Iris pigment epithelial cell (primary cell): Measurements from ENCODE around the gene F7.
"Not testable (repeated sequence)": the region's sequence is repeated elsewhere in the genome, so short reads cannot be mapped to it uniquely, and the experiment has no call there.

Experiments used
- DNase-seq: peaks from one replicate; pipeline ENCODE4 v3.0.0-alpha.2; 2011; ENCODE audit warnings: low read depth

Gene F7

DNA sequence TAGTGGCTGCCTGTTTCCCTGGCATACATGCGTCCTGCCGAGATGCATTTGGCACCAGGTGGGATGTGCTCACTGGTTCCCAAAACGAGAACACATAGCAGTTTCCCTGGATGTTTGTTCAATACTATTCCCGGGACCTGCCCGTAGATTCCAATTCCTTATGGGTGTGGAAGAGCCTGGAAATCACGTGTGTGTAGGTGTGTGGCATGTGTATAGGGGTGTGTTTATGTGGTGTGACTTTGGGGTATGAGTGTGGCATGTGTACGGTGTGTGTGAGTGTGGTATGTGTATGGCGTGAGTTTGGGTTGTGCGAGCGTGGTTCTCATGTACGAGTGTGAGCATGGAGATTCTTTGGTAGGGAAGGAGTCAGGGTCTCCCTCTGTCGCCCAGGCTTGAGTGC lies 2.9 kb upstream of the F7 start:
- no peak for DNase-seq

DNA sequence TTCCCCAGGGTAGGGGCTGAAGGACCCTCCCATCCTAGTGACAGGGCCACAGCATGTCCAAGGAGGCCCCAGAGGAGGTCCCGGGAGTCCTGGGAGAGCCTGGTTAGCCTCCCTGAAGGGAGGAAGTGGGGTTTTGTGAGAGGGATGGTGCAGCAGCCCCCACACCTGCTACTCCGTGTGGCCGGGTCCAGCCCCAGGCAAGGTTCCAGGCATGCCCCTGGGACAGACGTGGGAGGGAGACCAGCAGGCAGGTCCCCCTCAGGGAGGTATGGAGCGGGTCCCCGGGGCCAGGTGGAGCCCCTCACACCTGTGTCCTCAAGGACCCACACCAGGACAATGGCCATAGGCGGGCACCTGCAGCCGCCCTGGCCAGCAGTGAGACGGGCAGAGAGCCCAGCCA lies 1.9 kb upstream of the F7 start:
- no peak for DNase-seq

DNA sequence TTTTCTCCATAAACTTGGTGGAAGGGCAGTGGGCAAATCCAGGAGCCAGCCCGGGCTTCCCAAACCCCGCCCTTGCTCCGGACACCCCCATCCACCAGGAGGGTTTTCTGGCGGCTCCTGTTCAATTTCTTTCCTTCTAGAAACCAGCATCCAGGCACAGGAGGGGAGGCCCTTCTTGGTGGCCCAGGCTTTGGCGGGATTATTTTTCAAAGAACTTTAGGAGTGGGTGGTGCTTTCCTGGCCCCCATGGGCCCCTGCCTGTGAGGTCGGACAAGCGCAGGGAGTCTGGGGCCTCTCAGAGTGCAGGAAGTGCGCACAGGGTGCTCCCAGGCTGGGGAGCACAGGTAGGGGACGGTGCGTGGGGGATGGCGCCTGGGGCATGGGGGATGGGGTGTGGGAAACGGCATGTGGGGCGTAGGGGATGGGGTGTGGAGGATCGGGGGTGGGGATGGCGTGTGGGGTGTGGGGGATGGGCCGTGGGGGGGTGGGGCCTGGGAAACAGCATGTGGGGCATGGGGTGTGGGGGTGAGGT lies 396 bp downstream of the F7 start:
- DNase-seq, result no peak

DNA sequence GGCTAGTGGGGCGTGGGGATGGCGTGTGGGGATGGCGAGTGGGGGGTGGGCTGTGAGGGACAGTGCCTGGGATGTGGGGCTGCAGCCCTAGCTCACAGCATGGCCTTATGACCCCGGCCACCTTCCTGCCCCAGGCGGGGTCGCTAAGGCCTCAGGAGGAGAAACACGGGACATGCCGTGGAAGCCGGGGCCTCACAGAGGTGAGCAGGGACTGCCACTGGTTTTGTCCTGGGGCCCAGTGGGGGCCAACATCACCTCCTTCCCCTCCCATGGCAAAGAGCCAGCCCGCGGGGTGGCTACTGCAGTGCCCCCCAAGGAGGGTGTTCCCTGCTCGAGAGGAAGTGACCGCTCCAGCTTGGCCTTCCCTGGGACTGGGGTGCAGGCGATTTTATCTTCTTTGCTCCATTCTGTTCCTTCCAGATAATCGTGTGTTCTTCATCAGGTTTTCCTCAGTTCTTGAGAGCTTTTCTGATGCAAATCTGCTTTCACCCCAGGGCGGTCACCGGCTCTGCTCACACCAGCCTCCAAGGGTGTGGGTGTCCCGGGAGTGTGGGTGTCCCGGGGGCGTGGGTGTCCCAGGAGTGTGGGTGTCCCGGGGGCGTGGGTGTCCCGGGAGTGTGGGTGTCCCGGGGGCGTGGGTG lies 1.2 kb downstream of the F7 start:
- DNase-seq, result no peak

DNA sequence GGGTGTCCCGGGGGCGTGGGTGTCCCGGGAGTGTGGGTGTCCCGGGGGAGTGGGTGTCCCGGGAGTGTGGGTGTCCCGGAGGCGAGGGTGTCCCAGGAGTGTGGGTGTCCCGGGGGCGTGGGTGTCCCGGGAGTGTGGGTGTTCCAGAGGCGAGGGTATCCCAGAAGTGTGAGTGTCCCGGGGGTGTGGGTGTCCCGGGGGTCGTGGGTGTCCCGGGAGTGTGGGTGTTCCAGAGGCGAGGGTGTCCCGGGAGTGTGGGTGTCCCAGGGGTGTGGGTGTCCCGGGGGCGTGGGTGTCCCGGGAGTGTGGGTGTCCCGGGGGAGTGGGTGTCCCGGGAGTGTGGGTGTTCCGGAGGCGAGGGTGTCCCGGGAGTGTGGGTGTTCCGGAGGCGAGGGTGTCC lies 2.9 kb downstream of the F7 start:
- DNase-seq, result not testable (repeated sequence)

DNA sequence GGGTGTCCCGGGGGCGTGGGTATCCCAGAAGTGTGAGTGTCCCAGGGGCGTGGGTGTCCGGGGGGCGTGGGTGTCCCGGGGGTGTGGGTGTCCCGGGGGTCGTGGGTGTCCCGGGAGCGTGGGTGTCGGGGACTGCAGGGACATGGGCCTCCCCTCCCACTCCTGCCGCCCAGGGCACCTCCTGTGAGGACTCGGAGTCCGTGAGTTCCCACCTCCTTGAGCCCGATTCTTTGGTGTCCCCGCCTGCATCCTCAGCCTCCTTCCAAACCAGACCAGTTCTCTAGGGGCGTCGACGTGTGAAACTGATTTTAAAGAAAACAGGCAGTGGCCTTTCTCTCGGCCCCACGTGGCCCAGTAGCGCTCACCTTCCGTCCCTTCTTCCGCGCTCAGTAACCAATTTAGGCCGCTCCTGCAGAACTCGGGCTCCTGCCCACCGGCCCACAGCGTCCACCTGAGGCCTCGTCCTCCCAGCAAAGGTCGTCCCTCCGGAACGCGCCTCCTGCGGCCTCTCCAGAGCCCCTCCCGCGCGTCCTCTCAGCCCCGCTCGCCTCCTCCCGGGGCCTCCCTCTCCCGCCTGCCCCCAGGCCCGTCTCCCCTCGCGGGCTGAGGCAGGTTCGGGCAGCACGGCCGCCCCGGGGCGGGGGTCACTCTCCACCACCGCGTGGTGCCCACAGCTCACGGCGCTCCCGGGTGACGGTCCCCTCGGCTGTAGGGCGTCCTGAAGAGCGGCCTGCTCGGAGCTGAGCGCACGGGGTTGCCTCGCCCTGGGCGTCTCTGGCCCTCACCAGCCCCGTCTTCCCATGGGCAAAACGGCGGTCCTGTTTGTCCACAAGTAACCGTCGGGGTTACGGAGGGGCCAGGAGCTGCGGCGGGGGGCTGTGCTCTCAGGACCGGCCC lies 3.8 kb downstream of the F7 start:
- DNase-seq, result no peak

DNA sequence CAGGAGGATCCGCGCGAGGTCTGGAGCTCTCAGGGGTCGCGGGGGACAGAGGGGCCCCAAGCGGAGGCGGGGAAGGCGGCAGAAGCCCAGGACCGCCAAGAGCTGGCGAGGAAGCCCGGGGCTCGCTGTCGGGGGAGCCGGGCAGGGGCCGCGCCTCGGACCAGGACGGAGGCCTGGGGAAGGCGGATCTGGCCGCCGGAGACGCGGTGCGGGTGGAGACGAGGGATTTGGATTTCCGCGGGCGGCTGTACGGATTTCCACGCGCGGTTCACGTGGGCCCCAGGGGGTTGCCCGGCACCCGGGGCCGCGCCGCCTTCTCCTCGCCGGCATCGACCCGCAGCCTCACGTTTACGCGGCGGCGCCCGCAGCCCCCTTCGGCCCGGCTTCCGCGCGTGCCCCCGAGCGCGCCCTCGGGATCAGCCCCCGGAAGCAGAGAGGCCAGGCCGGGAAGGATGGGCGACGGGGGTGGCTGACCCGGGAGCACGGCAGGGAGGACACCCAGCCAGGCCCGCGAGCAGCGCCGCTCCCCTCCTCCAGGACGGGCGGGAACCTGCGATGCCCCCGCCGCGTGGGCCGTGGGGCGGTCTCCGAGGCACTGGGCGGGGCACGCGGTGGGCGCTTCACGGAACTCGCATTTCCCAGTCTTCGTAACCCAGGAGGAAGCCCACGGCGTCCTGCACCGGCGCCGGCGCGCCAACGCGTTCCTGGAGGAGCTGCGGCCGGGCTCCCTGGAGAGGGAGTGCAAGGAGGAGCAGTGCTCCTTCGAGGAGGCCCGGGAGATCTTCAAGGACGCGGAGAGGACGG lies 4.7 kb downstream of the F7 start:
- DNase-seq, result no peak

DNA sequence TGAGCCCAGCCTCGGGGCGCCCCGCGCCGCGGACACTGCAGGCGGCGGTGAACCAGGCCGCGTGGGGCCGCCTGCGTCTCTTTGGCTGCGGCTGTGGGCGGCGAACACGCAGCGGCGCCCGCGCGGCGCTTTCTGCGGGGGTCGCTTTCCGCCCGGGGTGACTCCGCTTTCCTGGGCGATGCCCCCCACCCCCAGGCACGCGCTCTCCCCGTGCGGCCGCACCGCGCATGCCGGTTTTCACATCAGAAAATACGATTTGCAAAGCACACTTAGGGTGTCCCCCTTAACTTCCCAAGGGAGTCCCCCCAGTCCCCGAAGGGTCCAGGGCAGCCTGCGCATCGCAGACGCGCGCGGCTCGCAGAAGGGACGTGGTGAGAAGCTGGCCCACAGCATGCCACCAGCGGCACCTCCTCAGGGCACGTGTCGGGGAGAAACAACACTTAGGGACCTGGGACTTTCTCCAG lies 5.3 kb downstream of the F7 start:
- no peak for DNase-seq

DNA sequence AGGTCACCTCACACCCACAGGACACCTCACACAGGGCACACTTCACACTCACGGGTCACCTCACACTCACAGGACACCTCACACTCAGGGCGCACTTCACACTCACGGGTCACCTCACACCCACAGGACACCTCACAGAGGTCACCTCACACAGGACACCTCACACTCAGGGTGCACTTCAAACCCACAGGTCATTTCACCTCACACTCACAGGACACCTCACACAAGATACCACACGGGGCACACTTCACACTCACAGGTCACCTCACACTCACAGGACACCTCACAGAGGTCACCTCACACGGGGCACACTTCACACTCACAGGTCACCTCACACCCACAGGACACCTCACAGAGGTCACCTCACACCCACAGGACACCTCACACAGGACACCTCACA lies 6.2 kb downstream of the F7 start:
- DNase-seq, result not testable (repeated sequence)

DNA sequence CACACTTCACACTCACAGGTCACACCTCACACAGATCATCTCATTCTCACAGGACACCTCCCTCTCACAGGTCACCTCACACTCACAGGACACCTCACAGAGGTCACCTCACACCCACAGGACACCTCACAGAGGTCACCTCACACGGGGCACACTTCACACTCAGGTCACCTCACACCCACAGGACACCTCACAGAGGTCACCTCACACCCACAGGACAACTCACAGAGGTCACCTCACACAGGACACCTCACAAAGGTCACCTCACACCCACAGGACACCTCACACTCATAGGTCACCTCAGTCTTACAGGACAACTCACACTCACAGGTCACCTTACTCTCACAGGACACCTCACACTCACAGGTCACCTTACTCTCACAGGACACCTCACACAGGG lies 6.9 kb downstream of the F7 start:
- DNase-seq, result not testable (repeated sequence)

DNA sequence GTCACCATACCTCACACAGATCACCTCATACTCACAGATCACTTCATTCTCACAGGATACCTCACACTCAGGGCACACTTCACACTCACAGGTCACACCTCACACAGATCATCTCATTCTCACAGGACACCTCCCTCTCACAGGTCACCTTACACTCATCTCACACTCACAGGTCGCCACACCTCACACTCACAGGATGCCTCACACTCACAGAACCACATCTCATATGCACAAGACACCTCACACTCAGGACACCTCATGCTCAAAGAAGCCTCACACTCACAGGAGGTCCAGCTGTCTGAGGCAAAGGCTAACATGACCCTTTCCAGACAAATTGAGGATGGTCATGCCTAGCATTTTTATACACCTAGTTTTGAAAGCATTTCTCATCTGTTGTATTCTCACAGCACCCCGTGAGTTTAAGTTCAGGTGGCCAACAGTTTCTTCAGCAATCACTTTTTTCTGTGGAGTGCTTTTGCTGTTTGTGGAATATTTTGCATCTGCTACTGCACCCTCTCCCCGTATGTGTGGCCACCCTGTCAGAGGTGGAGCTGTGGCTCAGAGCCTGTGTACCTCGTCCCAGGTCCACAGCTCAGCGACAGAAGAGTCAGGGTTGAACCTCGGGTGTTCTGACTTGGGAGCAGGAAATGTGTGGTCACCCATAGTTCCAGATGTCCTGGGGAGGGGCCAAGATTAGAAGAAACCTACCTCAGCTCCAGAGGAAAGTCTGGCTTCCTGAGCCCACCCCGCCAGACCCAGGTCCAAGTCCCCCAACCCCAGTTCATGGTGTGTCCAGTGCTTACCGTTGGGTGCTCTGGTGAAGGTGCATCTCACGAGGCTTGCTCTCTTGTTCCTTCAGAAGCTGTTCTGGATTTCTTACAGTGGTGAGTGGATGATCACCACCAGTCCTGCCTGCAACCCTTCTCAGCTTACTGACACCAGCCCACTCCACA lies 7.6 kb downstream of the F7 start:
- no peak for DNase-seq

DNA sequence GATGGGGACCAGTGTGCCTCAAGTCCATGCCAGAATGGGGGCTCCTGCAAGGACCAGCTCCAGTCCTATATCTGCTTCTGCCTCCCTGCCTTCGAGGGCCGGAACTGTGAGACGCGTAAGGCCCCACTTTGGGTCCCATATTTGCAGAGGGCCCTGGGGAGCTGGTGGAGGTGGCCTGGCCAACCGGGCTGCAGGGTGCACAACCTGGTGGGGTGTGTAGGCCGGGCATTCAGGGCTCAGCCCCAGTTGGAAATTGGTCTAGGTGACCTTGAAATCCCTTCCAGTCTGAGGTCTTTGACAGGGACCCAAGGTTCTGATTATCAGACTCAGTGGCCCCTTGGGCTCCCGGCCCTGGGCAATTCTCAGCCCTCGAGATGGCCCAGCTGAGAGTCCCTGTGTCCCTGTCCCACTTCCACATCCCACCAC lies 8.3 kb downstream of the F7 start:
- DNase-seq, result no peak

DNA sequence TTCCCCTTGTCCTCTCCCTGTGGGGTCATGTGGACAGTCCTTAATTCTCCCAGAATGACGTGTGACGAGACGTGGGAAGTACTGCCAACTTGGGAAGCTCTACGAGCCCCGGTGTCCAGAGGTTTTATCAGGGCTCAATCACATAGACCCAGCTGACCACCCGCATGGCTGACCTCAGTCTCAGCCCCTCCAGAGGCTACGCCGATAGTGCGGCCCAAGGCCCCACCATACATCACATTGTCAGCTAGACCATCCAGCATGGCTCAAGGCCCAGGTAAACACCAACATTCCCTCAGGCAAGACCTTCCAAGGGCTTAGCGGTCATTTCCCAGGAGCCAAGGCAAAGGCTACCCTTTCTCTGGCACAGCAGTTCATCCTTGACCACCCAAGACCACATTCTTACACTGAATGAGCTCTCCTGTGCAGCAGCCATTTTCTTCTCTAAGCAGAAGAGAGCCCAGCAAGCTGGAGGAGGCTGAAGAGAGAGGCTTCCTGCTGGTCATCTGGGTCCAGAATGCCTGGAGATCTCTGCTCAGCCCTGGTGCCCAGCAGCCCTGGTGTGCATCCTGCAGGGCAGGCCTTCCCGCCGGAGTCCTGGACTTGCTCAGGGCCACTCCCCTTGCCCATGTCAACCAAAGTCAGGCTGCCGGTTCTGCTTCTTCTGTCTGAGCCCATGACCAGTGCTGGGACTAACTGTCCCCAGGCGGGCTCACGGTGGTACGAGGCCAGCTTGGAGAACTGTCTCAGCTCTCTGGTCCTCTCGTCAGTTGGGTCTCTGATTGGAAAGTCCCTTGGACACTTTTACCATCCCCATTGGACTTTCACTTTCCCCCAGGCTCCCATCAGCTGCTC lies 9.1 kb downstream of the F7 start:
- no peak for DNase-seq

DNA sequence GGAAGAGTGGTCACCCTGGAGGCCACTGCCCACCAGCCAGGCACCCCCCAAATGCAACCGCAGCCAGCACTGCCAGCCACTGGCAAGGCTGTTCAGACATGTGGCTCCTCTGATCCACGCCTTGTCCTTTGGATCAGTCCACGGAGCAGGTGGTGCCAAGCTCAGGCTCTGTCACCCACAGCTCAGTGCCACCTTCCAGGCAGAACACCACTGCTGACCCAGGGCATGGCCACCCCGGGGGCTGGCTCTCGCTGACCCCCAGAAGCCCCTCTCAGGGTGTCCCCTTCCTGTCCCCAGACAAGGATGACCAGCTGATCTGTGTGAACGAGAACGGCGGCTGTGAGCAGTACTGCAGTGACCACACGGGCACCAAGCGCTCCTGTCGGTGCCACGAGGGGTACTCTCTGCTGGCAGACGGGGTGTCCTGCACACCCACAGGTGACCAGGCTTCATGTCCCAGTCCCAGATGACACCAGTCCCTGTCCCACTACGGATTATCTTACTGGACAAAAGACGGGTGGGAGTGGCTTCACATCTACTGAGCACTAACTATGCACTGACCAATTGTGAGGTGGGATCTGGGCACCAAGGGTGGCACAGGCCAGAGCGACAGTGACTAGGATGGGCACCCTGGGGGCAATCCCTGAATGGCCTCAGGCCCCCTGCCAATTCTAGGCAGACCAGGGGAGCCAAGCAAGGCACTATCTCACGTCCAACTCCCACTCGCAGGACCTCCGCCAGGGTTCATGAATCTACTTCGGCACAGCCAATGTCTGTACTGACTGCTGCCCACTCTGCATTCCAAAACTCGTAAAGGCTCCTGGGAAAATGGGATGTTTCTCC lies 10.0 kb downstream of the F7 start:
- DNase-seq, result no peak

DNA sequence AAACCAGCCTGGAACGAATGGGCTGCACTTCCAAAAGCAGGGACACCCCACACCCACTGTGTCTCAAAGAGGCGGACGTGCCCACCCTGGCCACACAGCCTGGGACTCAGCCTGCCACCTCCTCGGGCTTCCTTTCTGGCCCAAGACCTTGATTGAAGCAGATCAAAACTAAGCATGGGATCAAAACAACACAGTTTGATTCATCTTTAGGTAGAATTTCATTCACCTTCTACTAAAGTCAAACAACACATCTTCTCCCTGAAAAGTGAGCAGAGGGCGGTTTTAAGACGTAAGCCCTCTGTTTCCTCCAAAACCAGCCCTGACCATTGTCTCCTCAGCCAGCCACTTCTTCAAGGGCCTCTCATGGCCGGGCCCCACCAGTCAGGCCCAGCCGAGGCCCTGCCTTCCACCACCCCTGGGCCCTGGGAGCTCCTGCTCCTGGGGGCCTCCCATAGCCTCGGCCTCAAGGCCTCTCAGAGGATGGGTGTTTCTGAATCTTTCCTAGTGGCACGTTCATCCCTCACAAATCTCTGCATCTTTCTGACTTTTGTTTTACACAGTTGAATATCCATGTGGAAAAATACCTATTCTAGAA lies 10.7 kb downstream of the F7 start:
- DNase-seq, result no peak

DNA sequence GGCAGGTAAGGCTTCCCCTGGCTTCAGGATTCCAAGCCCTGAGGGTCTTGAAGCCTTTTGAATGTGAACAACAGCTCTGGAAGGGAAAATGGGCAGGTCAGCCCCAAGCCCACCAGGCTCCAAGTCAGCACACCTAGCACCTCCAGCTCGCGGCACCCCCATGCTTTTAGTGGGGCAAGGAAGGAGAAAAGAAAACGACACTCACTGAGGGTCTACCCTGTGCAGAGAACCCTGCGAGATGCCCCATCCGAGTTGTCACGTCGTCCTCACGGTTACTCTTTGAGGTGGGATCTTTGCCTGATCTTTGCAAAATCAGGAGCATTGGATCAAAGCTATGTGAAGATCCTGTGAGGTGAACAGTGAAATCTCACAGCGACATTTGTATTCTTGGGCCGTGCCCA lies 11.3 kb downstream of the F7 start:
- DNase-seq, result no peak

DNA sequence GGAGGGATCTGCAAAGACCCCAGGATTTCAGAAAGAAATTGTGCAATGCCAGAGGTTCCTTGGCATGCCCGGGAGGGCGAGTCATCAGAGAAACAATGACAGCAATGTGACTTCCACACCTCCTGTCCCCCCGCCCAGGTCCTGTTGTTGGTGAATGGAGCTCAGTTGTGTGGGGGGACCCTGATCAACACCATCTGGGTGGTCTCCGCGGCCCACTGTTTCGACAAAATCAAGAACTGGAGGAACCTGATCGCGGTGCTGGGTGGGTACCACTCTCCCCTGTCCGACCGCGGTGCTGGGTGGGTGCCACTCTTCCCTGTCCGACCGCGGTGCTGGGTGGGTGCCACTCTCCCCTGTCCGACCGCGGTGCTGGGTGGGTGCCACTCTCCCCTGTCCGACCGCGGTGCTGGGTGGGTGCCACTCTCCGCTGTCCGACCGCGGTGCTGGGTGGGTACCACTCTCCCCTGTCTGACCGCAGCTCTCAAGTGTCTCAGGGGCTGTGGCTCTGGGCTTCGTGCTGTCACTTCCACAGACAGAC lies 11.8 kb downstream of the F7 start:
- DNase-seq, result no peak

DNA sequence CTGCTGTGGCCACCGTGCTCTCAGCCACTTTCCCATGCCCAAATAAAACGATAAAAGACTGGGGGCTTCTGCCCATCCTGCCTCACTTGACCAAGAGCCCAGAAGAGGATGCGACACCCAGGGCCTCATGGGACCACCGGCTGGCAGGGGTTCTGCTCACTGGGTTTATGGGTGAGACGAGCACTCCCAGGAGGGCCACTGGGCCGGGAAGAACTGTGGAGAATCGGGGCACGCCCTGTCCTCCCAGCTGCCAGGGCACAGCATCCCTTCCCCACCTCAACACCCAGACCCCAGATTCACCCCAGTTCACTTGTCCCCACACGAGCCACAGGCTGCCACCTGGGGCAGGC lies 12.3 kb downstream of the F7 start:
- DNase-seq, result no peak
